ENCODE data around the gene CPXM2.

Gene CPXM2

GRCh38 chr10:123847686-123848432, 43.7 kb downstream of the CPXM2 start:
- no peak for DNase-seq (ENCODE audit: low read depth in 2 of 2)

- no peak for DNase-seq (ENCODE audit: low read depth in 2 of 2)
These were observed 47.8 kb downstream of the CPXM2 start for GRCh38 chr10:123843835-123844234.

GRCh38 chr10:123842692-123843385, 48.8 kb downstream of the CPXM2 start:
- DNase-seq (ENCODE audit: low read depth in 2 of 2), result no peak

GRCh38 chr10:123841560-123841959, 50.0 kb downstream of the CPXM2 start:
- no peak for DNase-seq (ENCODE audit: low read depth in 2 of 2)

GRCh38 chr10:123841115-123841514, 50.5 kb downstream of the CPXM2 start:
- DNase-seq (ENCODE audit: low read depth in 2 of 2), result no peak

- DNase-seq (ENCODE audit: low read depth in 2 of 2), result no peak
These were observed 50.9 kb downstream of the CPXM2 start for GRCh38 chr10:123840714-123841113.

GRCh38 chr10:123838596-123839310, 52.9 kb downstream of the CPXM2 start:
- no peak for DNase-seq (ENCODE audit: low read depth in 2 of 2)

GRCh38 chr10:123837756-123838155, 53.9 kb downstream of the CPXM2 start:
- DNase-seq (ENCODE audit: low read depth in 2 of 2), result no peak

GRCh38 chr10:123836418-123837145, 55.0 kb downstream of the CPXM2 start:
- DNase-seq (ENCODE audit: low read depth in 2 of 2), result no peak

- no peak for DNase-seq (ENCODE audit: low read depth in 2 of 2)
These were observed 56.0 kb downstream of the CPXM2 start for GRCh38 chr10:123835575-123835974.

GRCh38 chr10:123833170-123833850, 58.3 kb downstream of the CPXM2 start:
- DNase-seq (ENCODE audit: low read depth in 2 of 2), result no peak

GRCh38 chr10:123831259-123831658, 60.3 kb downstream of the CPXM2 start:
- DNase-seq (ENCODE audit: low read depth in 2 of 2), result no peak

GRCh38 chr10:123821136-123821535, 70.5 kb downstream of the CPXM2 start:
- no peak for DNase-seq (ENCODE audit: low read depth in 2 of 2)

- DNase-seq (ENCODE audit: low read depth in 2 of 2), result no peak
These were observed 82.0 kb downstream of the CPXM2 start for GRCh38 chr10:123809632-123810031.

GRCh38 chr10:123808906-123809305, 82.7 kb downstream of the CPXM2 start:
- no peak for DNase-seq (ENCODE audit: low read depth in 2 of 2)

- no peak for DNase-seq (ENCODE audit: low read depth in 2 of 2)
These were observed 83.3 kb downstream of the CPXM2 start for GRCh38 chr10:123808286-123808685.

- no peak for DNase-seq (ENCODE audit: low read depth in 2 of 2)
These were observed 84.1 kb downstream of the CPXM2 start for GRCh38 chr10:123807444-123808035.

- no peak for DNase-seq (ENCODE audit: low read depth in 2 of 2)
These were observed 86.9 kb downstream of the CPXM2 start for GRCh38 chr10:123804716-123805115.

- DNase-seq (ENCODE audit: low read depth in 2 of 2), result no peak
These were observed 90.8 kb downstream of the CPXM2 start for GRCh38 chr10:123800821-123801220.

GRCh38 chr10:123800289-123800688, 91.3 kb downstream of the CPXM2 start:
- DNase-seq (ENCODE audit: low read depth in 2 of 2), result no peak

GRCh38 chr10:123798856-123799255, 92.8 kb downstream of the CPXM2 start:
- DNase-seq (ENCODE audit: low read depth in 2 of 2), result no peak

Measured in stimulated activated CD8-positive, alpha-beta memory T cell treated with anti-CD3 and anti-CD28 coated beads, Interleukin-7, amount 100 ng/mL, for 4 hours (primary cell).